ENCODE data around the gene PHACTR1. TPM values are rescaled to one million over a fixed set of nuclear protein-coding genes. Genes with fewer than 3 reads are reported as not detected.

Gene PHACTR1
- total RNA-seq, 2 donors from 2014 or later, result 2.8 to 6.3 TPM

DNA sequence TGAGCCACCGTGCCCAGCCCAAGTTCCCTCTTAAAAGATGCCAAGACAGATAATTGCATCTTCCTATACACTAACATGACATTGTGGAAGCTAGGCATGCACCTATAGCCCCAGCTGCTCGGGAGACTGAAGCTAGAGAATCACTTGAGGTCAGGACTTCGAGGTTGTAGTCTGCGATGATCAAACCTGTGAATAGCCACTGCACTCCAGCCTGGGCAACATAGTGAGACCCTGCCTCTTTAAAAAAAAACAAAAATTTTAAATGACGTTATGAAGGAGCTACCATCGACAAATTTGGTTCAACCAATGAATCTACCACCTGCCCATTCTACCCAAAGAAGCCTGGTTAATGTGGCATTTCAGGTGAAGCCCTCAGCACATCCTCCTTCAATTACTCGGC lies 531.1 kb downstream of the PHACTR1 start:
- Histone ChIP-seq H3K9ac (ENCODE audit: extremely low read depth, low read length, poor library complexity, severe bottlenecking) (no peak overlapping the region), H3K4me1 (ENCODE audit: control insufficient read depth, insufficient read depth, low read length) (peaks cover 9% of the 10 kb centered on the region), H3K27me3 (ENCODE audit: control insufficient read depth, insufficient read depth, low read length, poor library complexity, severe bottlenecking) (no peaks in the 10 kb centered on the region), H3K4me3 (ENCODE audit: low read length) (no peak overlapping the region), H3K36me3 (ENCODE audit: control insufficient read depth, insufficient read depth, low read length) (no peaks in the 10 kb centered on the region), H3K27ac (ENCODE audit: low read depth, low read length) (peak overlapping the region; percentile 7), H3K9me3 (ENCODE audit: control insufficient read depth, low read length) (peaks cover 15% of the 10 kb centered on the region)
- Mint-ChIP-seq H3K9me3 (peaks cover 22% of the 10 kb centered on the region), H3K27ac (no peak overlapping the region), H3K36me3 (ENCODE audit: low read depth) (peaks cover 8% of the 10 kb centered on the region), H3K4me3 (no peak overlapping the region), H3K4me1 (peaks cover 21% of the 10 kb centered on the region), H3K27me3 (ENCODE audit: insufficient read depth) (no peaks in the 10 kb centered on the region)
- 93 to 96% methylated on average over 6 to 7 of the region's 7 CpGs for WGBS, 2 experiments (ENCODE audit: insufficient coverage in 1 of 2, insufficient read length in 1 of 2)
- DNase-seq, result peak; percentile 38
- TF ChIP-seq, protein P1, sequence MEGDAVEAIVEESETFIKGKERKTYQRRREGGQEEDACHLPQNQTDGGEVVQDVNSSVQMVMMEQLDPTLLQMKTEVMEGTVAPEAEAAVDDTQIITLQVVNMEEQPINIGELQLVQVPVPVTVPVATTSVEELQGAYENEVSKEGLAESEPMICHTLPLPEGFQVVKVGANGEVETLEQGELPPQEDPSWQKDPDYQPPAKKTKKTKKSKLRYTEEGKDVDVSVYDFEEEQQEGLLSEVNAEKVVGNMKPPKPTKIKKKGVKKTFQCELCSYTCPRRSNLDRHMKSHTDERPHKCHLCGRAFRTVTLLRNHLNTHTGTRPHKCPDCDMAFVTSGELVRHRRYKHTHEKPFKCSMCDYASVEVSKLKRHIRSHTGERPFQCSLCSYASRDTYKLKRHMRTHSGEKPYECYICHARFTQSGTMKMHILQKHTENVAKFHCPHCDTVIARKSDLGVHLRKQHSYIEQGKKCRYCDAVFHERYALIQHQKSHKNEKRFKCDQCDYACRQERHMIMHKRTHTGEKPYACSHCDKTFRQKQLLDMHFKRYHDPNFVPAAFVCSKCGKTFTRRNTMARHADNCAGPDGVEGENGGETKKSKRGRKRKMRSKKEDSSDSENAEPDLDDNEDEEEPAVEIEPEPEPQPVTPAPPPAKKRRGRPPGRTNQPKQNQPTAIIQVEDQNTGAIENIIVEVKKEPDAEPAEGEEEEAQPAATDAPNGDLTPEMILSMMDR (conservative IDR thresholded peaks at IDR 0.05), result no peak

DNA sequence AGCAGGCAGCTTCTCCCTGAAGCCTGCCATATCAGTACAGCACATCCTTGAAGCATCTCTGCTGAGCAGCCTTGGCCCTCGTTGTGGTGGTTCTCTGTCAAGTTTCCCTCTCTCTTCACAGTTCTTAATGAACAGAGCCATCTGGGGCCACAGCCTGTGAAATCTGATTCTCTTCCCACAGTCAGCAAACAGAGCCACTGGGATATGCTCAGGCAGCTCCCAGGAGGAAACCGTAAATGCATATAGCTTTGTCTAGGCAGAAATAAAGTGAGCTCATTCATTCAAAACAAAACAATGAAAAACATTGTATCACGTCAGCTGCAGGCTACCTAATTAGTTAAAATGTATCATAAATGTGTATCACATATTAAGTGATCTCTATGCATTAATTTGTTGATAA lies 531.5 kb downstream of the PHACTR1 start:
- Histone ChIP-seq H3K4me3 (ENCODE audit: low read length) (no peak overlapping the region), H3K9ac (ENCODE audit: extremely low read depth, low read length, poor library complexity, severe bottlenecking) (no peak overlapping the region), H3K27ac (ENCODE audit: low read depth, low read length) (peak overlapping the region; percentile 7), H3K9me3 (ENCODE audit: control insufficient read depth, low read length) (peaks cover 14% of the 10 kb centered on the region), H3K4me1 (ENCODE audit: control insufficient read depth, insufficient read depth, low read length) (peaks cover 9% of the 10 kb centered on the region), H3K27me3 (ENCODE audit: control insufficient read depth, insufficient read depth, low read length, poor library complexity, severe bottlenecking) (no peaks in the 10 kb centered on the region), H3K36me3 (ENCODE audit: control insufficient read depth, insufficient read depth, low read length) (no peaks in the 10 kb centered on the region)
- H3K36me3 Mint-ChIP-seq (ENCODE audit: low read depth), result peaks cover 4% of the 10 kb centered on the region
- H3K4me3 Mint-ChIP-seq, result no peak overlapping the region
- DNase-seq, result no peak
- TF ChIP-seq, protein P1 (conservative IDR thresholded peaks at IDR 0.05), result no peak
- H3K4me1 Mint-ChIP-seq, result peaks cover 21% of the 10 kb centered on the region
- no peaks in the 10 kb centered on the region for H3K27me3 Mint-ChIP-seq (ENCODE audit: insufficient read depth)
- no peak overlapping the region for H3K27ac Mint-ChIP-seq
- H3K9me3 Mint-ChIP-seq, result peaks cover 21% of the 10 kb centered on the region
- WGBS, 2 experiments (ENCODE audit: insufficient coverage in 1 of 2, insufficient read length in 1 of 2), result 58 to 60% methylated on average over 1 to 2 of the region's 3 CpGs

DNA sequence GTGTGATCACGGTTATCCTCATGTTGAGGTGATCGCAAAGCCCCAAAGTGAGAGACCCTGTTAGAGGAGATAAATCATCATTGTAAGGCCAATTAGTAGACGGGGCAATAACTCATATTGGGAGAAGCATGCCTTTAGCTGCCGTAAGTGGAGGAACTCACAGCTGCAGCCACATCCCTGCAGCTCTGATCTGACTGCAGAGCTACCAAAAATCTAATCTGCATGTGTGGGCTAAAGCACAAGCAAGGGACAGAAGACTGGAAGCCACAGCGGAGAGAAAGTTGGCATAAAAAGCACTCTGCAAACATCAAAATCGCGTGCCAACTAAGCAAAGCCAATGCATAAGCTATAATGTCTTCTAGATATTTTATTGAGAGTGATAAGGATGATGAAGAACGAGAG lies 532.0 kb downstream of the PHACTR1 start:
- peaks cover 8% of the 10 kb centered on the region for H3K9me3 ChIP-seq (ENCODE audit: control insufficient read depth, low read length)
- Mint-ChIP-seq H3K4me3 (no peak overlapping the region), H3K27ac (no peak overlapping the region), H3K36me3 (ENCODE audit: low read depth) (peaks cover 4% of the 10 kb centered on the region), H3K4me1 (peaks cover 21% of the 10 kb centered on the region), H3K27me3 (ENCODE audit: insufficient read depth) (no peaks in the 10 kb centered on the region), H3K9me3 (peaks cover 17% of the 10 kb centered on the region)
- H3K4me3 ChIP-seq (ENCODE audit: low read length), result no peak overlapping the region
- H3K27me3 ChIP-seq (ENCODE audit: control insufficient read depth, insufficient read depth, low read length, poor library complexity, severe bottlenecking), result no peaks in the 10 kb centered on the region
- TF ChIP-seq, protein P1 (conservative IDR thresholded peaks at IDR 0.05), result no peak
- H3K36me3 ChIP-seq (ENCODE audit: control insufficient read depth, insufficient read depth, low read length), result no peaks in the 10 kb centered on the region
- H3K27ac ChIP-seq (ENCODE audit: low read depth, low read length), result peak overlapping the region; percentile 7
- WGBS, 2 experiments (ENCODE audit: insufficient coverage in 1 of 2, insufficient read length in 1 of 2), result 90 to 97% methylated on average over 8 of the region's 8 CpGs
- peaks cover 9% of the 10 kb centered on the region for H3K4me1 ChIP-seq (ENCODE audit: control insufficient read depth, insufficient read depth, low read length)
- DNase-seq, result no peak
- no peak overlapping the region for H3K9ac ChIP-seq (ENCODE audit: extremely low read depth, low read length, poor library complexity, severe bottlenecking)
